HEK293 (cell line): Measurements from ENCODE around the gene SCRN2.

Source experiments
- BCL11A ChIP-seq: fragments of 450-650 bp; formaldehyde crosslinking; IDR thresholded peaks from 2 replicates; pipeline ENCODE4 v1.5.1; 2016; ENCODE audit warnings: low read depth, missing biosample characterization, missing genetic modification characterization
- HOXD13 ChIP-seq: sonication (generic); formaldehyde crosslinking; IDR thresholded peaks from 2 replicates; pipeline ENCODE4 v1.8.0; 2022; ENCODE audit warnings: missing genetic modification reagents, borderline replicate concordance
- OSR2 ChIP-seq: fragments of 450-650 bp; formaldehyde crosslinking; IDR thresholded peaks from 2 replicates; pipeline ENCODE4 v1.5.1; 2016; ENCODE audit warnings: missing biosample characterization, missing genetic modification characterization
- OVOL3 ChIP-seq: fragments of 450-650 bp; formaldehyde crosslinking; IDR thresholded peaks from 2 replicates; pipeline ENCODE4 v1.5.1; 2016; ENCODE audit warnings: missing biosample characterization, missing genetic modification characterization
- PRDM6 ChIP-seq: fragments of 450-650 bp; formaldehyde crosslinking; IDR thresholded peaks from 2 replicates; pipeline ENCODE4 v1.5.1; 2017; ENCODE audit warnings: missing biosample characterization, missing genetic modification characterization
- SETDB1 ChIP-seq: IDR thresholded peaks from one replicate; pipeline ENCODE4 v1.6.1; 2017; ENCODE audit warnings: mild to moderate bottlenecking, low read length, moderate library complexity, mixed read lengths; ENCODE audit not compliant: insufficient read length
- SP2 ChIP-seq: fragments of 450-650 bp; formaldehyde crosslinking; IDR thresholded peaks from 2 replicates; pipeline ENCODE4 v1.5.1; 2016; ENCODE audit warnings: missing biosample characterization, missing genetic modification characterization
- TSHZ1 ChIP-seq: fragments of 450-650 bp; formaldehyde crosslinking; IDR thresholded peaks from 2 replicates; pipeline ENCODE4 v1.5.1; 2016; ENCODE audit warnings: missing biosample characterization, missing genetic modification characterization, borderline replicate concordance
- WT1 ChIP-seq: fragments of 450-650 bp; formaldehyde crosslinking; IDR thresholded peaks from 2 replicates; pipeline ENCODE4 v1.5.1; 2016; ENCODE audit warnings: missing biosample characterization, missing genetic modification characterization
- YY1 ChIP-seq: fragments of 450-650 bp; formaldehyde crosslinking; IDR thresholded peaks from 2 replicates; pipeline ENCODE4 v1.5.1; 2018; ENCODE audit warnings: missing biosample characterization, missing genetic modification characterization
- ZEB2 ChIP-seq: fragments of 450-650 bp; formaldehyde crosslinking; IDR thresholded peaks from 2 replicates; pipeline ENCODE4 v1.5.1; 2016; ENCODE audit warnings: missing biosample characterization, missing genetic modification characterization
- ZFHX2 ChIP-seq: fragments of 450-650 bp; formaldehyde crosslinking; conservative IDR thresholded peaks from 2 replicates; pipeline ENCODE4 v1.5.1; 2016; ENCODE audit warnings: missing biosample characterization, missing genetic modification characterization
- ZFP3 ChIP-seq: fragments of 450-650 bp; formaldehyde crosslinking; IDR thresholded peaks from 2 replicates; pipeline ENCODE4 v1.5.1; 2016; ENCODE audit warnings: low read depth, missing biosample characterization, missing genetic modification characterization
- ZFP37 ChIP-seq: fragments of 450-650 bp; formaldehyde crosslinking; IDR thresholded peaks from 2 replicates; pipeline ENCODE4 v1.5.1; 2016; ENCODE audit warnings: missing biosample characterization, missing genetic modification characterization
- ZIC2 ChIP-seq: fragments of 450-650 bp; formaldehyde crosslinking; IDR thresholded peaks from 2 replicates; pipeline ENCODE4 v1.5.1; 2016; ENCODE audit warnings: missing biosample characterization, missing genetic modification characterization
- ZNF132 ChIP-seq: fragments of 450-650 bp; formaldehyde crosslinking; IDR thresholded peaks from 2 replicates; pipeline ENCODE4 v1.5.1; 2017; ENCODE audit warnings: missing biosample characterization, missing genetic modification characterization, borderline replicate concordance
- ZNF140 ChIP-seq: fragments of 450-650 bp; formaldehyde crosslinking; IDR thresholded peaks from 2 replicates; pipeline ENCODE4 v1.5.1; 2016; ENCODE audit warnings: missing biosample characterization, missing genetic modification characterization
- ZNF174 ChIP-seq: fragments of 450-650 bp; formaldehyde crosslinking; IDR thresholded peaks from 2 replicates; pipeline ENCODE4 v1.5.0; 2017; ENCODE audit warnings: missing biosample characterization, mild to moderate bottlenecking, missing genetic modification characterization
- ZNF23 ChIP-seq: fragments of 450-650 bp; formaldehyde crosslinking; IDR thresholded peaks from 2 replicates; pipeline ENCODE4 v1.5.1; 2016; ENCODE audit warnings: missing biosample characterization, missing genetic modification characterization, borderline replicate concordance
- ZNF302 ChIP-seq: fragments of 450-650 bp; formaldehyde crosslinking; IDR thresholded peaks from 2 replicates; pipeline ENCODE4 v1.5.1; 2016; ENCODE audit warnings: missing biosample characterization, missing genetic modification characterization, low read depth
- ZNF48 ChIP-seq: fragments of 450-650 bp; formaldehyde crosslinking; IDR thresholded peaks from 2 replicates; pipeline ENCODE4 v1.5.1; 2016; ENCODE audit warnings: missing biosample characterization, missing genetic modification characterization
- ZNF514 ChIP-seq: fragments of 450-650 bp; formaldehyde crosslinking; IDR thresholded peaks from 2 replicates; pipeline ENCODE4 v1.5.1; 2016; ENCODE audit warnings: missing biosample characterization, missing genetic modification characterization
- ZNF549 ChIP-seq: fragments of 450-650 bp; IDR thresholded peaks from 2 replicates; pipeline ENCODE4 v1.5.1; 2018; ENCODE audit warnings: missing biosample characterization, missing genetic modification characterization, mild to moderate bottlenecking, inconsistent platforms, moderate library complexity
- ZNF660 ChIP-seq: fragments of 450-650 bp; IDR thresholded peaks from 2 replicates; pipeline ENCODE4 v1.5.1; 2018; ENCODE audit warnings: missing biosample characterization, mild to moderate bottlenecking, missing genetic modification characterization
- ZNF701 ChIP-seq: fragments of 450-650 bp; formaldehyde crosslinking; IDR thresholded peaks from 2 replicates; pipeline ENCODE4 v1.5.1; 2016; ENCODE audit warnings: missing biosample characterization, missing genetic modification characterization
- ZNF747 ChIP-seq: fragments of 450-650 bp; formaldehyde crosslinking; IDR thresholded peaks from 2 replicates; pipeline ENCODE4 v1.5.1; 2016; ENCODE audit warnings: missing biosample characterization, missing genetic modification characterization
- ZNF777 ChIP-seq: fragments of 450-650 bp; formaldehyde crosslinking; IDR thresholded peaks from 2 replicates; pipeline ENCODE4 v1.5.1; 2017; ENCODE audit warnings: missing biosample characterization, missing genetic modification characterization, borderline replicate concordance
- ZSCAN16 ChIP-seq: fragments of 450-650 bp; formaldehyde crosslinking; IDR thresholded peaks from 2 replicates; pipeline ENCODE4 v1.5.1; 2016; ENCODE audit warnings: missing biosample characterization, missing genetic modification characterization
- TF ChIP-seq, protein P1 (sequence below): fragments of 450-650 bp; formaldehyde crosslinking; IDR thresholded peaks from 2 replicates; pipeline ENCODE4 v1.5.1; 2016; ENCODE audit warnings: missing biosample characterization, missing genetic modification characterization
- TF ChIP-seq, protein P2 (sequence below): fragments of 450-650 bp; formaldehyde crosslinking; IDR thresholded peaks from 2 replicates; pipeline ENCODE4 v1.5.1; 2016; ENCODE audit warnings: missing biosample characterization, missing genetic modification characterization
- TF ChIP-seq, protein P3 (sequence below): IDR thresholded peaks from 2 replicates; pipeline ENCODE4 v1.6.1; 2011; ENCODE audit warnings: mild to moderate bottlenecking, low read depth, low read length, borderline replicate concordance

The SCRN2 gene

GRCh38 chr17:47888293-47888692 lies 47.2 kb upstream of the SCRN2 start (continued):
- TF ChIP-seq TSHZ1: no peak
- no peak for TF ChIP-seq ZNF549 (tag by site-specific recombination)
- TF ChIP-seq ZNF132: no peak
- no peak for TF ChIP-seq OVOL3 (tag by site-specific recombination)
- TF ChIP-seq YY1 (tag by site-specific recombination): no peak
- TF ChIP-seq PRDM6: no peak
- TF ChIP-seq, protein P1, sequence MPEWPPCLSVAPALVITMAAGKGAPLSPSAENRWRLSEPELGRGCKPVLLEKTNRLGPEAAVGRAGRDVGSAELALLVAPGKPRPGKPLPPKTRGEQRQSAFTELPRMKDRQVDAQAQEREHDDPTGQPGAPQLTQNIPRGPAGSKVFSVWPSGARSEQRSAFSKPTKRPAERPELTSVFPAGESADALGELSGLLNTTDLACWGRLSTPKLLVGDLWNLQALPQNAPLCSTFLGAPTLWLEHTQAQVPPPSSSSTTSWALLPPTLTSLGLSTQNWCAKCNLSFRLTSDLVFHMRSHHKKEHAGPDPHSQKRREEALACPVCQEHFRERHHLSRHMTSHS (tag by site-specific recombination): no peak
- no peak for TF ChIP-seq ZFP37 (tag by site-specific recombination)
- TF ChIP-seq ZIC2: no peak
- TF ChIP-seq ZNF302 (tag by site-specific recombination): no peak
- TF ChIP-seq ZFHX2: peak; percentile 77
- TF ChIP-seq ZNF701: no peak
- TF ChIP-seq WT1 (tag by site-specific recombination): no peak
- no peak for TF ChIP-seq ZNF48 (tag by site-specific recombination)
- TF ChIP-seq ZNF777 (tag by site-specific recombination): no peak
- no peak for TF ChIP-seq SETDB1
- TF ChIP-seq ZNF514 (tag by site-specific recombination): no peak
- TF ChIP-seq ZSCAN16 (tag by site-specific recombination): no peak
- no peak for TF ChIP-seq HOXD13 (CRISPR knock-in tag)
- TF ChIP-seq, protein P2, sequence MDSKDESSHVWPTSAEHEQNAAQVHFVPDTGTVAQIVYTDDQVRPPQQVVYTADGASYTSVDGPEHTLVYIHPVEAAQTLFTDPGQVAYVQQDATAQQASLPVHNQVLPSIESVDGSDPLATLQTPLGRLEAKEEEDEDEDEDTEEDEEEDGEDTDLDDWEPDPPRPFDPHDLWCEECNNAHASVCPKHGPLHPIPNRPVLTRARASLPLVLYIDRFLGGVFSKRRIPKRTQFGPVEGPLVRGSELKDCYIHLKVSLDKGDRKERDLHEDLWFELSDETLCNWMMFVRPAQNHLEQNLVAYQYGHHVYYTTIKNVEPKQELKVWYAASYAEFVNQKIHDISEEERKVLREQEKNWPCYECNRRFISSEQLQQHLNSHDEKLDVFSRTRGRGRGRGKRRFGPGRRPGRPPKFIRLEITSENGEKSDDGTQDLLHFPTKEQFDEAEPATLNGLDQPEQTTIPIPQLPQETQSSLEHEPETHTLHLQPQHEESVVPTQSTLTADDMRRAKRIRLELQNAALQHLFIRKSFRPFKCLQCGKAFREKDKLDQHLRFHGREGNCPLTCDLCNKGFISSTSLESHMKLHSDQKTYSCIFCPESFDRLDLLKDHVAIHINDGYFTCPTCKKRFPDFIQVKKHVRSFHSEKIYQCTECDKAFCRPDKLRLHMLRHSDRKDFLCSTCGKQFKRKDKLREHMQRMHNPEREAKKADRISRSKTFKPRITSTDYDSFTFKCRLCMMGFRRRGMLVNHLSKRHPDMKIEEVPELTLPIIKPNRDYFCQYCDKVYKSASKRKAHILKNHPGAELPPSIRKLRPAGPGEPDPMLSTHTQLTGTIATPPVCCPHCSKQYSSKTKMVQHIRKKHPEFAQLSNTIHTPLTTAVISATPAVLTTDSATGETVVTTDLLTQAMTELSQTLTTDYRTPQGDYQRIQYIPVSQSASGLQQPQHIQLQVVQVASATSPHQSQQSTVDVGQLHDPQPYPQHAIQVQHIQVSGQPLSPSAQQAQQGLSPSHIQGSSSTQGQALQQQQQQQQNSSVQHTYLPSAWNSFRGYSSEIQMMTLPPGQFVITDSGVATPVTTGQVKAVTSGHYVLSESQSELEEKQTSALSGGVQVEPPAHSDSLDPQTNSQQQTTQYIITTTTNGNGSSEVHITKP: peak; percentile 72; the same call in 1 of the 2 replicates
- TF ChIP-seq ZNF174 (tag by site-specific recombination): no peak
- no peak for TF ChIP-seq ZFP3 (tag by site-specific recombination)
- peak; percentile 92 for TF ChIP-seq ZNF660 (tag by site-specific recombination)
- TF ChIP-seq BCL11A (tag by site-specific recombination): no peak
- no peak for TF ChIP-seq ZNF23
- no peak for TF ChIP-seq ZNF747
- TF ChIP-seq, protein P3, sequence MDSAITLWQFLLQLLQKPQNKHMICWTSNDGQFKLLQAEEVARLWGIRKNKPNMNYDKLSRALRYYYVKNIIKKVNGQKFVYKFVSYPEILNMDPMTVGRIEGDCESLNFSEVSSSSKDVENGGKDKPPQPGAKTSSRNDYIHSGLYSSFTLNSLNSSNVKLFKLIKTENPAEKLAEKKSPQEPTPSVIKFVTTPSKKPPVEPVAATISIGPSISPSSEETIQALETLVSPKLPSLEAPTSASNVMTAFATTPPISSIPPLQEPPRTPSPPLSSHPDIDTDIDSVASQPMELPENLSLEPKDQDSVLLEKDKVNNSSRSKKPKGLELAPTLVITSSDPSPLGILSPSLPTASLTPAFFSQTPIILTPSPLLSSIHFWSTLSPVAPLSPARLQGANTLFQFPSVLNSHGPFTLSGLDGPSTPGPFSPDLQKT: no peak
- peak; percentile 22; the same call in 1 of the 2 replicates for TF ChIP-seq SP2
- no peak for TF ChIP-seq OSR2
- no peak for TF ChIP-seq ZNF140 (tag by site-specific recombination)
- peak; percentile 75; the same call in 1 of the 2 replicates for TF ChIP-seq ZEB2 (tag by site-specific recombination)
